Measurements from ENCODE around the gene TEDC1.

Gene TEDC1

GRCh38 chr14:105499256-105500035 lies 8.4 kb downstream of the TEDC1 start (continued):
- TF ChIP-seq ZNF449 (tag by site-specific recombination; IDR thresholded peaks at IDR 0.05) = no peak
- TF ChIP-seq SALL2 (tag by site-specific recombination; IDR thresholded peaks at IDR 0.05; ENCODE audit: borderline replicate concordance) = no peak
- no peak for TF ChIP-seq TRIM28 (IDR thresholded peaks at IDR 0.05; ENCODE audit: borderline replicate concordance, low read length)
- no peak for TF ChIP-seq ATF2 (tag by site-specific recombination; IDR thresholded peaks at IDR 0.05; ENCODE audit: low read depth)
- TF ChIP-seq ZNF426 (tag by site-specific recombination; IDR thresholded peaks at IDR 0.05) = no peak

GRCh38 chr14:105500036-105500725 lies 9.1 kb downstream of the TEDC1 start:
- POLR2A ChIA-PET = interaction anchor here (0.9 to 1.4 kb wide), 3 partner anchors 8 to 12 kb away, joined by 3 to 5 read pairs (median 5); no protein-coding TSS in a partner anchor
- CTCF ChIA-PET = interaction anchor here (1.1 kb wide), 1 partner anchor 134 kb away, joined by 4 read pairs; no protein-coding TSS in a partner anchor

More at GRCh38 chr14:105500036-105500725, 9.1 kb downstream of the TEDC1 start:
- H3K4me3 ChIP-seq (ENCODE audit: low read depth, low read length) = no peak overlapping the region
- no peak overlapping the region for H3K27ac ChIP-seq (ENCODE audit: extremely low read depth, low read depth, low read length)
- H3K4me1 ChIP-seq (ENCODE audit: control insufficient read depth, insufficient read depth, low read length) = no peaks in the 10 kb centered on the region
- peaks cover 0 to 6% of the 10 kb centered on the region in 2 experiments; a peak in 1 of 3 replicates for H3K36me3 ChIP-seq (ENCODE audit: control insufficient read depth in 2 of 2, insufficient read depth in 1 of 2, low read length in 2 of 2)
- H3K9me3 ChIP-seq (ENCODE audit: control insufficient read depth, insufficient read depth, low read depth, low read length) = no peaks in the 10 kb centered on the region
- TF ChIP-seq YY1 (tag by site-specific recombination; IDR thresholded peaks at IDR 0.05) = no peak
- TF ChIP-seq ZNF623 (tag by site-specific recombination; IDR thresholded peaks at IDR 0.05) = no peak
- TF ChIP-seq GLI4 (tag by site-specific recombination; IDR thresholded peaks at IDR 0.05) = no peak
- TF ChIP-seq ZNF645 (tag by site-specific recombination; IDR thresholded peaks at IDR 0.05) = no peak
- no peak for TF ChIP-seq ELK4 (IDR thresholded peaks at IDR 0.05; ENCODE audit: borderline replicate concordance, low read depth, low read length)
- TF ChIP-seq ZNF707 (tag by site-specific recombination; IDR thresholded peaks at IDR 0.05) = no peak
- TF ChIP-seq PRDM10 (tag by site-specific recombination; IDR thresholded peaks at IDR 0.05) = no peak
- no peak for TF ChIP-seq ZNF112 (tag by site-specific recombination; IDR thresholded peaks at IDR 0.05)
- TF ChIP-seq SP7 (tag by site-specific recombination; IDR thresholded peaks at IDR 0.05) = no peak
- no peak for TF ChIP-seq KLF9 (tag by site-specific recombination; IDR thresholded peaks at IDR 0.05; ENCODE audit: low read depth)
